HG03432 (cell line): ENCODE data around the gene CNIH3.

Experiments
- ATAC-seq: cut with Tn5 transposase; IDR thresholded peaks from one replicate; pipeline ENCODE4 v1.9.1; 2021; ENCODE audit warnings: mild to moderate bottlenecking, moderate library complexity; ENCODE audit not compliant: unreplicated experiment

Gene CNIH3

GRCh38 chr1:224613486-224613885 lies 2.6 kb upstream of the CNIH3 start:
- no peak for ATAC-seq

DNA sequence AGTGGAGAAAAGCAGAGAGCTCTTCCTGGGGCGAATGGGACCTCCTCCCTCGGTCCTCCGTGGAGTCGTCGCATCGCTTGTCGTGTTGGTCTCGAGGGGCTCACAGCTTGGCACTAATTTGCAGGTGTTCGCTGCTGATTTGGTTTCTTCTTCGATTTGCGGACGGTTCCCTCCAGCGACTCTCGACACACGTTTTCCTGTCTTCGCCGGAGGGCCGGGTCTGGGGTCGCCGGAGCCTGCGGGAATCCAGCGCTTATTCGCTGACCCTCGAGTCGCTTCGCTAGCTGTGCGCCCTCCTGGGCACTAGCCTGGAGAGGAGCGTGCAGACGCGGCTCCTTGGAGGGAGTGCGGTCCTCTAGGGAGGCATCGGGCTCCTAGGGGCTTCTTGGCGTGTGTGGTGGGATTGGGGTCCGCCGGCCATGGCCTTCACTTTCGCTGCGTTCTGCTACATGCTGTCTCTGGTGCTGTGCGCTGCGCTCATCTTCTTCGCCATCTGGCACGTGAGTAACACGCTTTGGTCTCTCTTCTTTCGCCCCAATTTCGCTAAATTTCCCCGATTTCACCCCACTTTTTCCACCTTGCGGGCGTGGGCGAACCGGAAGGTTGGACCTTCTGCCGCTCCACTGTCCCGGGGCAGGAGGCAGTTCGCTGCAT lies 766 bp downstream of the CNIH3 start:
- ATAC-seq, result no peak

GRCh38 chr1:224617410-224618355 lies 1.6 kb downstream of the CNIH3 start:
- no peak for ATAC-seq

DNA sequence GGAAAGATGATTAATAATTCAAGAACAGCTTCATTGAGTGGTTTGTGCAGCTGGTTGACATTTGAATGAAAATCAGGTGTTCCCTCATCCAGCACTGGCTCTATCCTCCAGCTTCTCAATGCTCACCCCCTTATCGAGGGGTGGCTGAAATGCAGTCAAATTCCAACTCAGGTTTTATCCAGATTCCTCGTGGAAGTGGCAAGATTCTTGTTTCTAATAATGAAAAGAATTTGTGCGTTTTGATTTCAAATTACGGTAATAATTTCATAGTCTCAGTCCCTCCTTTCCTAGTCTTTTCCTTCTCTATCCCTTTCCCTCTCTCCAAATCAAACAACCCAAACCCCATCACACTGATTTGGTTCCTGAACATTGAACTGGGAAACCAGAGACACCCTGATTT lies 3.1 kb downstream of the CNIH3 start:
- ATAC-seq, result no peak

DNA sequence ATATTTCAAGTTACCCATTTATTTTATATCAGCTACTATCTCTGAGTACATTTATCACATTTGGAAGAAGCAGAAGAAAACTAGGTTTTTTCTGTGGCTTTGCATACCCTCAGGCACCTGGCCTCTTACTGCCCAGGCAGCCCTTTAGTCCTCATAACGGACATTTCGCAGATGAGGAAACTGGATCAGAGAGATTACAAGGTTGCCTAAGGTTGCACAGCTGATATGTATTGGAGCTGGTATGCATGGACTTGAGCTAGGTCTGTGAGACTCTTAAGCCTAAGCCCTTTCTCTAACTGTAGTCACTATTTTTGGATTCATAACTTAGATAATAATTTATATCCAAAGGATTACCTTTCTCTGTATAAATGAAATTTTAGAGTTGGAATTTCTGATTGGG lies 4.0 kb downstream of the CNIH3 start:
- ATAC-seq, result no peak

DNA sequence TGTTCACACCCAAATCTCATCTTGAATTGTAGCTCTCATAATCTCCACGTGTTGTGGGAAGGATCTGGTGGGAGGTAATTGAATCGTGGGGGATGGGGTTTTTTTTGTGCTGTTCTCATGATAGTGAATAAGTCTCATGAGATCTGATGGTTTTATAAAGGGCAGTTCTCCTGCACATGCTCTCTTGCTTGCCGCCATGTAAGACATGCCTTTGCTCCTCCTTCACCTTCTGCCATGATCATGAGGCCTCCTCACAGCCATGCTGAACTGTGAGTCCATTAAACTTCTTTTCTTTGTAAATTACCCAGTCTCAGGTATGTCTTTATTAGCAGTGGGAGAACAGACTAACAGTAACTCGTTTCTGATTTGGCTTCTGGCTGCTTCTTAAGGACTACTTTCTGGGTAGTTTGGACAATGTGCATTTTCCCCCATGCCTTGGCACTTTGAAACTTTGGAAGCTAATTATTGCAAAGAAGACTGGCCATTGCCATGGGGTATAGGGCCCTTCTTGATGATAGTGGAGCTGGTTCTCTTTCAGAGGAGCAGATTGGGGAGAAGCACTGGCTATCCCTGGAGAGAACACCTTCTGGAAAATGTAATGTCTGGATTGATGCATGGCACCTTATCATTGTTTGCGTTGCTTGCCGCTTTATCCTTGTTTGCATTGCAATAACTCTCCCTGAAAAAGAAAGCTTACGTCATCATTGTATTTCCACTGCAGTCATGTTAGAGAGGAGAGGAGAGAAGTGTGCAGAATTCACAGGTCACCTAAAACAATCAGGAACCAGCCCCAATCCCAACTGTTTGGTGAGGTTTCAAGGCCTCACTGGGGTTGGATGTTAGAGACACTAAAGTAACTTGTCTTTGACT lies 5.9 kb downstream of the CNIH3 start:
- ATAC-seq, result no peak

- ATAC-seq, result no peak
These were observed 6.7 kb downstream of the CNIH3 start for GRCh38 chr1:224622831-224623230.

GRCh38 chr1:224623310-224623714 lies 7.2 kb downstream of the CNIH3 start:
- ATAC-seq, result peak; percentile 4

- peak; percentile 97 for ATAC-seq
These were observed 7.7 kb downstream of the CNIH3 start for GRCh38 chr1:224623743-224624333.

DNA sequence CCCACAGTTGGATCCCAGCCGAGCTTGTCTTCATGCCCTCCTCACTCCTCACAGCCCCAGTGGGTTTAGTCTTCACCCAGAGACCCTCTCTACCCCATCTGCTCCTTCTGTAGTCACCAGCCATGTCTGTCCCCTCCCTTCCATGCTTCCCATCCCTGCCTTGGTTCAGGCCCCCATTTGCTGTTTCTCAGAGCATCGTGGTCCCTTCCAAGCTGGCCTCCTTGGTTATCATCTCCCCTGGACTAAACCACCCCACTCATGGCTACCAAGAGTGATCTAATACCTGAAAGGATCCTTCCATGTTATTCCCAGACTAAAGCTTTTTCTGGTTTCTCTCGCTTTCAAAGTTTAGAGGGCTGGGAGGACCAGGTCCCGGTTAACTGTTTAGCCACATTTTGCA lies 8.3 kb downstream of the CNIH3 start:
- ATAC-seq, result no peak

- ATAC-seq, result no peak
These were observed 9.9 kb downstream of the CNIH3 start for GRCh38 chr1:224626042-224626441.

DNA sequence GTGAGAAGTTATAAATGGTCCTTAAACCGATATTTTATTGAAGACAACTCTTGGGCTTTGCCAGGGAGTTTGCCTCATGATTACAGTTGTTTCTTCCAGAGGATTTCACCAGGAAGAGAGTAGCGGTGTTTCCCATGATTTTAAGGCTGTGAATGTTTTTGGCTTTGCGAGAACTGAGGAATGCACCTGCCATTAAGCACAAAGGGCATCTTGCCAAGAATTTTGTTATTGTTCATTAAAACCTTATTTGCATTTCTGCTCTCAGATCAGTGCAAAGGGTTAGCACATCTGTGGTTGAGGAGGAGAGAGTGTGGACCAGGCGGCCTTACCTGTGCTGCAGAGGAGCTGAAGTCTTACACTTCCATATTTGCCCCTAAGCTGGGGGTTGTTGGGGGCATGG lies 13.8 kb downstream of the CNIH3 start:
- no peak for ATAC-seq

DNA sequence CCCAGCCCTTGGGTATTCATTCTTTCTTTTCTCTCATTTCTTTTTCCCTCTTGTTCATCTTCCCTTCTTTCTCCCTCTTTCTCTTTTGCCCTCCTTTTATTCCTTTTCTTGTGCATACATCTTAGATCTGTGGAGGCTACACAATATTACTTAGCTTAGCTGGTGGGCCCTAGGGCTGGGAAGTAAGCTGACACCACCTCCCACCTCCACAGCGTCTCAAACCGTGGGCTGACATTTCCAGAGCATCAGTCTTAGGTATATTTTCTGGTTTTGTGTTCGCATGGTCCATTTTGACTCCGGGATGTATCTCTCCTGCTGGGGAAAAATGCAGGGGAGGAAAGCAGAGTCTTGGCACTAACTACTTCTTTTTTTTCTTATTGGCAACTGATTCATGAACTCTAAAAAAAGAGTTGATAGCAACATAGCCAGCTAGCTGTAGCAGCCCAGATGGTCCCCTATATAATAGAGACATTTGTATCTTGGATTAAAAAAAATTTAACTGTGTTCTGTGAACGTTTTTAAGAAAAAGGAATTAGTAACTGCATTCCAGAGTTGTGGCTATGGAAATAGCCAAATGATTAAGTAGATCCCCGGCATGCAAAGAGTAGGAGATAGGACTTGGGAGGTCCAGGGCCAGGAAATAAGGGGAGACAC lies 15.5 kb downstream of the CNIH3 start:
- no peak for ATAC-seq

DNA sequence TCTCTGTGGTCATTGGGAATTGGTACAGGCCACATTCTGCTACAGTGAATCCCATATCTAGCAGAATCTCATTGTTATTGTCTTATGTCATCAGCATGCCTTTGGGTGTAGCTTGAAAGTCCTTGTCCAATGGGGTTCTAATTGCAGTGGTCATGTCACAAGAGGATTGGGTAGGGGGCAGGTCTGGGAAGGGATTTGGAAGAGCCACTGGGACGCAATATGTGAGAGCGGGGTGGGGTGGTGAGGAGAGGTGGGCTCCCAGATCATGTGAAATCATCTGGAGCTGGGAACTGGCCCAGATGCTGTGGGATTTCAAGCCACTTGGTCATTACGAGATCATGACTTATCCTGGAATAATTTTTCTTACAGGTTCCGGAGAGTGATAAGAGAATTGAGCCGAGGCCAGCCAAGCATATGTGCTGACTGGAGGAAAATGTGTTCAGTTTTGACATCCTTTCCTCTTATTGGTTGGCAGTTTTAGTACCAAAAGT lies 16.3 kb downstream of the CNIH3 start:
- no peak for ATAC-seq

- ATAC-seq, result no peak
These were observed 16.8 kb downstream of the CNIH3 start for GRCh38 chr1:224632921-224633321.

- no peak for ATAC-seq
These were observed 19.2 kb downstream of the CNIH3 start for GRCh38 chr1:224635356-224635755.

- ATAC-seq, result no peak
These were observed 21.4 kb downstream of the CNIH3 start for GRCh38 chr1:224637515-224637914.

- ATAC-seq, result no peak
These were observed 21.8 kb downstream of the CNIH3 start for GRCh38 chr1:224637936-224638335.

GRCh38 chr1:224639426-224639975 lies 23.4 kb downstream of the CNIH3 start:
- ATAC-seq, result no peak

- ATAC-seq, result no peak
These were observed 23.9 kb downstream of the CNIH3 start for GRCh38 chr1:224640018-224640417.
